Transverse colon (tissue), 4 donors: ENCODE measurements around the gene VPS11.

ENCODE experiments used
- EP300 ChIP-seq: sonication (generic); formaldehyde crosslinking; IDR thresholded peaks from one replicate; pipeline ENCODE4 v1.6.1; 2017; ENCODE audit warnings: antibody characterized with exemption, low read depth
- POLR2A ChIP-seq: fragments of 450-650 bp; IDR thresholded peaks from one replicate; pipeline ENCODE4 v1.6.1; 2016; ENCODE audit warnings: antibody characterized with exemption, mild to moderate bottlenecking, moderate library complexity
- POLR2AphosphoS5 ChIP-seq, 3 donors: sonication (generic); formaldehyde crosslinking; IDR thresholded peaks; one replicate each; pipeline ENCODE4 v1.6.1; 2016; ENCODE audit warnings: antibody characterized with exemption in 3 of 3
- TF ChIP-seq, protein P1 (sequence below), 5 experiments: fragments of 200-600 bp in 3 of 5; fragments of 450-650 bp in 2 of 5; sonication (generic) in 3 of 5; IDR thresholded peaks; 1 replicate in 2 of 5; 2 replicates in 3 of 5; pipeline ENCODE4 v1.5.1; 2016 to 2017; ENCODE audit warnings: antibody characterized with exemption in 5 of 5, inconsistent platforms in 3 of 5, mild to moderate bottlenecking in 2 of 5, moderate library complexity in 1 of 5

DNA sequence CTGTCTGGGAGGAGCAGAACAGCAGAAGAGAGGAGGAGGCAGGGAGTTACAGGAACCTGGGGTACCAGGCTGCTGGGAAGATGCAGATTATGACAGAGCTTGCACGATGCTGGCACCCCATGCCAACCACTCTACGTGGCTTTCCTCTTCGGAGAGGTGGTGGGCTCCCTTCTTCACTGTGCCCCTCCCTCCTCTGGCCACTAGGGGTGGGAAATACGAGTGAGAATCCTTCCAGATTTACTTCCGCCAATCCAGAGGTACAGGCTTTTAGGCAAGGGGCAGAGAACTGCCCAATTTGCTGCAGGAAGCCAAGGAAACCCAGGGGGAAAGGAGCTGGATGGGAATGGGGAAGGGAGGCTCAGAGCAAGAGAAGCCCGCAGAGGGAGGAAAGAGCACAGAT lies 22.9 kb upstream of the VPS11 start:
- TF ChIP-seq, protein P1, sequence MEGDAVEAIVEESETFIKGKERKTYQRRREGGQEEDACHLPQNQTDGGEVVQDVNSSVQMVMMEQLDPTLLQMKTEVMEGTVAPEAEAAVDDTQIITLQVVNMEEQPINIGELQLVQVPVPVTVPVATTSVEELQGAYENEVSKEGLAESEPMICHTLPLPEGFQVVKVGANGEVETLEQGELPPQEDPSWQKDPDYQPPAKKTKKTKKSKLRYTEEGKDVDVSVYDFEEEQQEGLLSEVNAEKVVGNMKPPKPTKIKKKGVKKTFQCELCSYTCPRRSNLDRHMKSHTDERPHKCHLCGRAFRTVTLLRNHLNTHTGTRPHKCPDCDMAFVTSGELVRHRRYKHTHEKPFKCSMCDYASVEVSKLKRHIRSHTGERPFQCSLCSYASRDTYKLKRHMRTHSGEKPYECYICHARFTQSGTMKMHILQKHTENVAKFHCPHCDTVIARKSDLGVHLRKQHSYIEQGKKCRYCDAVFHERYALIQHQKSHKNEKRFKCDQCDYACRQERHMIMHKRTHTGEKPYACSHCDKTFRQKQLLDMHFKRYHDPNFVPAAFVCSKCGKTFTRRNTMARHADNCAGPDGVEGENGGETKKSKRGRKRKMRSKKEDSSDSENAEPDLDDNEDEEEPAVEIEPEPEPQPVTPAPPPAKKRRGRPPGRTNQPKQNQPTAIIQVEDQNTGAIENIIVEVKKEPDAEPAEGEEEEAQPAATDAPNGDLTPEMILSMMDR (IDR thresholded peaks at IDR 0.05), result no peak
- TF ChIP-seq EP300 (no peak), POLR2A (no peak), POLR2AphosphoS5 (IDR thresholded peaks at IDR 0.05) (no peak)
